ENCODE data around the gene IL27RA.

Gene IL27RA

DNA sequence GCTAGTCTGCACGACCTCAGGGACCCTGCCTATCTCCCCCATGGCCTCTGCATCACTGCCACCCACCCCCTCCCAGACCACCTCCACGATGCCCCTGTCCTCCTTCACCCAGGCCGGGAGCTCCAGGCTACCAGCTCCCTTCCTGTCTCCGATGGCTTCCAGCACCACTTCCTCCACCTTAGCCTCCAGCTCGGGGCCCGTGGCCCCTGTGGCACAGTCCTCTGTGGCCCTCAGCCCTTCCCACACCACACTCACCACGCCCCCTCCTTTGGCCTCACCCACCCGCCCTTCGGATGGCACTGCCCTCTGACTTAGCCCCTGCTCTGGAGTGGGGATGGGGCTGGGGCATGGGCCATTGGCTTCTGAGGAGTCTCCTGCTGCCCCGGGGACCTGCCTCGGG, 23.2 kb downstream of the IL27RA start (continued):
- TF ChIP-seq ZFP3 (CRISPR knock-in tag; IDR thresholded peaks at IDR 0.05) (no peak), CSDC2 (CRISPR knock-in tag; IDR thresholded peaks at IDR 0.05) (no peak), ISL1 (CRISPR knock-in tag; IDR thresholded peaks at IDR 0.05) (no peak), ZC3H10 (CRISPR knock-in tag; IDR thresholded peaks at IDR 0.05) (no peak), ZFP30 (CRISPR knock-in tag; IDR thresholded peaks at IDR 0.05) (no peak)

DNA sequence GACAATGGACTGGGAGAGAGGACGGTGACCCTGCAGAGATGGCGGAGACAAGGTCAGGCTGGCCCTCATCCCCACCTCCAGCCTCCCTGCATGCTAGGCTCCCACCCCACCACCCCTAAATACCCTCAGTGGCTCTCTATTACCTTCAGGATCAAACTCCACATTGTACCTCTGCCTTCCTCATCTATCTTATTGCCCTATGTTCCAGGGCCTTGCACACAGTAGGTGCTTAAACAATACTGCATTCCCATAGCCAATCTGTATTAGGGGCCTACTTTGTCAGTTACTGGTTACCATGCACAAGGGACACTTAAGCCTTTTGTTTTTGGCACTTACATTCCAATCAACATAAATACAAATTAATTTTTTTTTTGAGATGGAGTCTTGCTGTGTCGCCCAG, 23.8 kb downstream of the IL27RA start:
- no peak for ATAC-seq
- TF ChIP-seq ZC3H10 (CRISPR knock-in tag; IDR thresholded peaks at IDR 0.05) (no peak), ZNF70 (CRISPR knock-in tag; IDR thresholded peaks at IDR 0.05) (no peak), TCF4 (CRISPR knock-in tag; IDR thresholded peaks at IDR 0.05; ENCODE audit: borderline replicate concordance) (no peak), ISL1 (CRISPR knock-in tag; IDR thresholded peaks at IDR 0.05) (no peak), ZFP3 (CRISPR knock-in tag; IDR thresholded peaks at IDR 0.05) (no peak), PPARA (CRISPR knock-in tag; IDR thresholded peaks at IDR 0.05; ENCODE audit: borderline replicate concordance) (no peak), ZNF8 (CRISPR knock-in tag; IDR thresholded peaks at IDR 0.05) (no peak)
- TF ChIP-seq, protein P1, sequence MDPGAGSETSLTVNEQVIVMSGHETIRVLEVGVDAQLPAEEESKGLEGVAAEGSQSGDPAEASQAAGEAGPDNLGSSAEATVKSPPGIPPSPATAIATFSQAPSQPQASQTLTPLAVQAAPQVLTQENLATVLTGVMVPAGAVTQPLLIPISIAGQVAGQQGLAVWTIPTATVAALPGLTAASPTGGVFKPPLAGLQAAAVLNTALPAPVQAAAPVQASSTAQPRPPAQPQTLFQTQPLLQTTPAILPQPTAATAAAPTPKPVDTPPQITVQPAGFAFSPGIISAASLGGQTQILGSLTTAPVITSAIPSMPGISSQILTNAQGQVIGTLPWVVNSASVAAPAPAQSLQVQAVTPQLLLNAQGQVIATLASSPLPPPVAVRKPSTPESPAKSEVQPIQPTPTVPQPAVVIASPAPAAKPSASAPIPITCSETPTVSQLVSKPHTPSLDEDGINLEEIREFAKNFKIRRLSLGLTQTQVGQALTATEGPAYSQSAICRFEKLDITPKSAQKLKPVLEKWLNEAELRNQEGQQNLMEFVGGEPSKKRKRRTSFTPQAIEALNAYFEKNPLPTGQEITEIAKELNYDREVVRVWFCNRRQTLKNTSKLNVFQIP (CRISPR knock-in tag; IDR thresholded peaks at IDR 0.05; ENCODE audit: borderline replicate concordance, low read depth), result no peak
- TF ChIP-seq, protein P2, sequence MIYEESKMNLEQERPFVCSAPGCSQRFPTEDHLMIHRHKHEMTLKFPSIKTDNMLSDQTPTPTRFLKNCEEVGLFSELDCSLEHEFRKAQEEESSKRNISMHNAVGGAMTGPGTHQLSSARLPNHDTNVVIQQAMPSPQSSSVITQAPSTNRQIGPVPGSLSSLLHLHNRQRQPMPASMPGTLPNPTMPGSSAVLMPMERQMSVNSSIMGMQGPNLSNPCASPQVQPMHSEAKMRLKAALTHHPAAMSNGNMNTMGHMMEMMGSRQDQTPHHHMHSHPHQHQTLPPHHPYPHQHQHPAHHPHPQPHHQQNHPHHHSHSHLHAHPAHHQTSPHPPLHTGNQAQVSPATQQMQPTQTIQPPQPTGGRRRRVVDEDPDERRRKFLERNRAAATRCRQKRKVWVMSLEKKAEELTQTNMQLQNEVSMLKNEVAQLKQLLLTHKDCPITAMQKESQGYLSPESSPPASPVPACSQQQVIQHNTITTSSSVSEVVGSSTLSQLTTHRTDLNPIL (CRISPR knock-in tag; IDR thresholded peaks at IDR 0.05; ENCODE audit: low read depth), result no peak
- TF ChIP-seq, protein P3, sequence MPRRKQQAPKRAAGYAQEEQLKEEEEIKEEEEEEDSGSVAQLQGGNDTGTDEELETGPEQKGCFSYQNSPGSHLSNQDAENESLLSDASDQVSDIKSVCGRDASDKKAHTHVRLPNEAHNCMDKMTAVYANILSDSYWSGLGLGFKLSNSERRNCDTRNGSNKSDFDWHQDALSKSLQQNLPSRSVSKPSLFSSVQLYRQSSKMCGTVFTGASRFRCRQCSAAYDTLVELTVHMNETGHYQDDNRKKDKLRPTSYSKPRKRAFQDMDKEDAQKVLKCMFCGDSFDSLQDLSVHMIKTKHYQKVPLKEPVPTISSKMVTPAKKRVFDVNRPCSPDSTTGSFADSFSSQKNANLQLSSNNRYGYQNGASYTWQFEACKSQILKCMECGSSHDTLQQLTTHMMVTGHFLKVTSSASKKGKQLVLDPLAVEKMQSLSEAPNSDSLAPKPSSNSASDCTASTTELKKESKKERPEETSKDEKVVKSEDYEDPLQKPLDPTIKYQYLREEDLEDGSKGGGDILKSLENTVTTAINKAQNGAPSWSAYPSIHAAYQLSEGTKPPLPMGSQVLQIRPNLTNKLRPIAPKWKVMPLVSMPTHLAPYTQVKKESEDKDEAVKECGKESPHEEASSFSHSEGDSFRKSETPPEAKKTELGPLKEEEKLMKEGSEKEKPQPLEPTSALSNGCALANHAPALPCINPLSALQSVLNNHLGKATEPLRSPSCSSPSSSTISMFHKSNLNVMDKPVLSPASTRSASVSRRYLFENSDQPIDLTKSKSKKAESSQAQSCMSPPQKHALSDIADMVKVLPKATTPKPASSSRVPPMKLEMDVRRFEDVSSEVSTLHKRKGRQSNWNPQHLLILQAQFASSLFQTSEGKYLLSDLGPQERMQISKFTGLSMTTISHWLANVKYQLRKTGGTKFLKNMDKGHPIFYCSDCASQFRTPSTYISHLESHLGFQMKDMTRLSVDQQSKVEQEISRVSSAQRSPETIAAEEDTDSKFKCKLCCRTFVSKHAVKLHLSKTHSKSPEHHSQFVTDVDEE (CRISPR knock-in tag; IDR thresholded peaks at IDR 0.05), result no peak
- TF ChIP-seq, protein P4, sequence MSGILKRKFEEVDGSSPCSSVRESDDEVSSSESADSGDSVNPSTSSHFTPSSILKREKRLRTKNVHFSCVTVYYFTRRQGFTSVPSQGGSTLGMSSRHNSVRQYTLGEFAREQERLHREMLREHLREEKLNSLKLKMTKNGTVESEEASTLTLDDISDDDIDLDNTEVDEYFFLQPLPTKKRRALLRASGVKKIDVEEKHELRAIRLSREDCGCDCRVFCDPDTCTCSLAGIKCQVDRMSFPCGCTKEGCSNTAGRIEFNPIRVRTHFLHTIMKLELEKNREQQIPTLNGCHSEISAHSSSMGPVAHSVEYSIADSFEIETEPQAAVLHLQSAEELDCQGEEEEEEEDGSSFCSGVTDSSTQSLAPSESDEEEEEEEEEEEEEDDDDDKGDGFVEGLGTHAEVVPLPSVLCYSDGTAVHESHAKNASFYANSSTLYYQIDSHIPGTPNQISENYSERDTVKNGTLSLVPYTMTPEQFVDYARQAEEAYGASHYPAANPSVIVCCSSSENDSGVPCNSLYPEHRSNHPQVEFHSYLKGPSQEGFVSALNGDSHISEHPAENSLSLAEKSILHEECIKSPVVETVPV (CRISPR knock-in tag; IDR thresholded peaks at IDR 0.05), result no peak
- TF ChIP-seq, protein P5, sequence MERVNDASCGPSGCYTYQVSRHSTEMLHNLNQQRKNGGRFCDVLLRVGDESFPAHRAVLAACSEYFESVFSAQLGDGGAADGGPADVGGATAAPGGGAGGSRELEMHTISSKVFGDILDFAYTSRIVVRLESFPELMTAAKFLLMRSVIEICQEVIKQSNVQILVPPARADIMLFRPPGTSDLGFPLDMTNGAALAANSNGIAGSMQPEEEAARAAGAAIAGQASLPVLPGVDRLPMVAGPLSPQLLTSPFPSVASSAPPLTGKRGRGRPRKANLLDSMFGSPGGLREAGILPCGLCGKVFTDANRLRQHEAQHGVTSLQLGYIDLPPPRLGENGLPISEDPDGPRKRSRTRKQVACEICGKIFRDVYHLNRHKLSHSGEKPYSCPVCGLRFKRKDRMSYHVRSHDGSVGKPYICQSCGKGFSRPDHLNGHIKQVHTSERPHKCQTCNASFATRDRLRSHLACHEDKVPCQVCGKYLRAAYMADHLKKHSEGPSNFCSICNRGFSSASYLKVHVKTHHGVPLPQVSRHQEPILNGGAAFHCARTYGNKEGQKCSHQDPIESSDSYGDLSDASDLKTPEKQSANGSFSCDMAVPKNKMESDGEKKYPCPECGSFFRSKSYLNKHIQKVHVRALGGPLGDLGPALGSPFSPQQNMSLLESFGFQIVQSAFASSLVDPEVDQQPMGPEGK (CRISPR knock-in tag; IDR thresholded peaks at IDR 0.05; ENCODE audit: borderline replicate concordance), result no peak

DNA sequence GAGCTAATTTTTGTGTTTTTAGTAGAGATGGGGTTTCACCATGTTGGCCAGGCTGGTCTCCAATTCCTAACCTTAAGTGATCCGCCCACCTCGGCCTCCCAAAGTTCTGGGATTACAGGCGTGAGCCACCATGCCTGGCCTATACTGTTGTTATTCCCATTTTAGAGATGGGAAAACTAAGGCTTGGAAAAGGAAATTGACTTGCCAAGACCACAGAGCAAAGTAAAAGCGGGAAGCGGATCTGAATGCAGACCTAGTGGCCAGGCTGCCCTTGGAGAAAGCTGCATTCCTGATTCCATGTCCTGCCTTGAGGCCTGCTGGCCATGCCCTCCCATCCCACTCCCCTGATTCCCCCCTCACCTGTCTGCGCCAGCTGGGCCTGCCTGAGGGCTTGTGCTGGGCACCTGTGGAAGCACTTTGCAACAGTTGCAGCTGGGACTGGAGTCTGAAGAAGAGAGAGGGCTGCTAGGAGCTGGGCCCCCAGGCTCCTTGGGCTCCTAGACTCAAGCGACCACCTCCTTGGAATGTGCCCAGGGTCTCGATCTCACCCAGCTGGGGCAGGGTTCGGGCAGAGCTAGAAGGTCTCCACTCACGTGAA, 24.6 kb downstream of the IL27RA start:
- ATAC-seq, result no peak

More for the DNA sequence above, 24.6 kb downstream of the IL27RA start:
- TF ChIP-seq CSDC2 (CRISPR knock-in tag; IDR thresholded peaks at IDR 0.05) (no peak), ZNF70 (CRISPR knock-in tag; IDR thresholded peaks at IDR 0.05) (no peak), RARB (CRISPR knock-in tag; IDR thresholded peaks at IDR 0.05) (no peak), SNAI2 (CRISPR knock-in tag; IDR thresholded peaks at IDR 0.05) (no peak), PPARA (CRISPR knock-in tag; IDR thresholded peaks at IDR 0.05; ENCODE audit: borderline replicate concordance) (no peak)
- TF ChIP-seq, protein P3 (CRISPR knock-in tag; IDR thresholded peaks at IDR 0.05), result no peak
- TF ChIP-seq, protein P1 (CRISPR knock-in tag; IDR thresholded peaks at IDR 0.05; ENCODE audit: borderline replicate concordance, low read depth), result no peak
